Keratinocyte (primary cell): ENCODE measurements around the gene TAPBP.

ENCODE experiments used
- EZH2 ChIP-seq: IDR thresholded peaks from one replicate; pipeline ENCODE4 v1.6.1; 2012; ENCODE audit warnings: inconsistent platforms, mild to moderate bottlenecking, low read length, moderate library complexity
- TF ChIP-seq, protein P1 (sequence below), 3 experiments: IDR thresholded peaks in 1 of 3; conservative IDR thresholded peaks in 1 of 3; optimal IDR thresholded peaks in 1 of 3; 2 replicates in 2 of 3; 3 replicates in 1 of 3; pipeline versions ENCODE3 to v1.5.1; 2011; ENCODE audit warnings: low read length in 3 of 3, mild to moderate bottlenecking in 3 of 3, moderate library complexity in 2 of 3, control low read depth in 1 of 3, inconsistent platforms in 1 of 3; ENCODE audit not compliant: insufficient read depth in 2 of 3; ENCODE audit errors: extremely low read depth in 1 of 3

DNA sequence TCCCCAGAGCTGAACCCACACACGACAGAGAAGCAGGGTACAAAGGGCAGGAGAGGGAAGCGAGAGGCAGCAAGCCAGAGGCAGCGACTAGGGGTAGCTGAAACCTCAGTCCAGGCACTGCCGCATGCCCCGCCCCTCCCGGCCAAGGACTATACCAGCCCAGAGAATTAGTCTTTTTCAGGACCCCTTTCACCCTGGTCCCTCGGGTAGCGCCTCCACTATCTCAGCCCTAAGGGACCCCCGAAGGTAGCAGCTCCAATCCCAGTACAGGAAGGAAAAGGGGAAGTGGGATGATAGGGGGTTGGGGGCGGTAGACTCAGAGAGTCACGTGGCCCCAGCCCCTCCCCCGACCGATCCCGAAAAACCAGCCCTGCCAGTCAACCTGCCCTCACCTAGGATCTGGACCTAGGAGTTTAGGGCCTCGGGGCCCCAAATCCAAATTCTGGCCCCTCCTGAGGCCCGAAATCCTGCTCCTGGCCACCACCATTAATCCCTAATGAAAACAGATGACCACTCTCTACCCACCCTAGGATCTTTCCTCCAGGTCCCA is 16.4 kb downstream of the TAPBP start:
- TF ChIP-seq, protein P1, sequence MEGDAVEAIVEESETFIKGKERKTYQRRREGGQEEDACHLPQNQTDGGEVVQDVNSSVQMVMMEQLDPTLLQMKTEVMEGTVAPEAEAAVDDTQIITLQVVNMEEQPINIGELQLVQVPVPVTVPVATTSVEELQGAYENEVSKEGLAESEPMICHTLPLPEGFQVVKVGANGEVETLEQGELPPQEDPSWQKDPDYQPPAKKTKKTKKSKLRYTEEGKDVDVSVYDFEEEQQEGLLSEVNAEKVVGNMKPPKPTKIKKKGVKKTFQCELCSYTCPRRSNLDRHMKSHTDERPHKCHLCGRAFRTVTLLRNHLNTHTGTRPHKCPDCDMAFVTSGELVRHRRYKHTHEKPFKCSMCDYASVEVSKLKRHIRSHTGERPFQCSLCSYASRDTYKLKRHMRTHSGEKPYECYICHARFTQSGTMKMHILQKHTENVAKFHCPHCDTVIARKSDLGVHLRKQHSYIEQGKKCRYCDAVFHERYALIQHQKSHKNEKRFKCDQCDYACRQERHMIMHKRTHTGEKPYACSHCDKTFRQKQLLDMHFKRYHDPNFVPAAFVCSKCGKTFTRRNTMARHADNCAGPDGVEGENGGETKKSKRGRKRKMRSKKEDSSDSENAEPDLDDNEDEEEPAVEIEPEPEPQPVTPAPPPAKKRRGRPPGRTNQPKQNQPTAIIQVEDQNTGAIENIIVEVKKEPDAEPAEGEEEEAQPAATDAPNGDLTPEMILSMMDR (optimal IDR thresholded peaks at IDR 0.05 in 1 of 3, IDR thresholded peaks at IDR 0.05 in 1 of 3, conservative IDR thresholded peaks at IDR 0.05 in 1 of 3; ENCODE audit: extremely low read depth in 1 of 3, insufficient read depth in 2 of 3, low read length in 3 of 3), result no peak
- no peak for TF ChIP-seq EZH2
